K562 (cell line): Measurements from ENCODE around the gene DHRS13. TPM values are rescaled to one million over a fixed set of nuclear protein-coding genes. Genes with fewer than 3 reads are reported as not detected.

Experiments used
- CEBPB ChIP-seq: fragments of 450-650 bp; IDR thresholded peaks from 2 replicates; pipeline ENCODE4 v1.6.1; 2016; ENCODE audit warnings: missing genetic modification characterization, missing compliant biosample characterization
- FIP1L1 ChIP-seq: fragments of 200-400 bp; formaldehyde crosslinking; IDR thresholded peaks from 2 replicates; pipeline ENCODE4 v1.6.1; 2018; ENCODE audit warnings: mild to moderate bottlenecking, low read depth, low read length; ENCODE audit not compliant: poor library complexity, severe bottlenecking
- FOXK2 ChIP-seq, 2 experiments: fragments of 450-650 bp; IDR thresholded peaks in 1 of 2; conservative IDR thresholded peaks in 1 of 2; 2 replicates each; pipeline ENCODE4 v1.6.1; 2016; ENCODE audit warnings: low read depth in 2 of 2, mild to moderate bottlenecking in 1 of 2
- HMGN3 ChIP-seq: IDR thresholded peaks from 2 replicates; pipeline ENCODE4 v1.6.1; 2011; ENCODE audit warnings: borderline replicate concordance, low read depth, mild to moderate bottlenecking, mixed read lengths, low read length; ENCODE audit not compliant: insufficient read length; ENCODE audit errors: extremely low read depth
- KLF6 ChIP-seq: fragments of 250-450 bp; sonication (Bioruptor Pico); IDR thresholded peaks from 2 replicates; pipeline ENCODE4 v1.4.0; 2020; ENCODE audit warnings: mild to moderate bottlenecking, moderate library complexity, borderline replicate concordance
- NFE2L1 ChIP-seq: fragments of 450-650 bp; IDR thresholded peaks from 2 replicates; pipeline ENCODE4 v1.6.1; 2016; ENCODE audit warnings: missing genetic modification characterization, low read depth, mild to moderate bottlenecking, missing compliant biosample characterization, moderate library complexity, borderline replicate concordance
- PCBP1 ChIP-seq: fragments of 200-400 bp; formaldehyde crosslinking; IDR thresholded peaks from 2 replicates; pipeline ENCODE4 v1.6.1; 2018; ENCODE audit warnings: mild to moderate bottlenecking, low read depth, low read length; ENCODE audit not compliant: poor library complexity, severe bottlenecking
- POLR3A ChIP-seq: IDR thresholded peaks from 2 replicates; pipeline ENCODE4 v1.6.1; 2011; ENCODE audit warnings: borderline replicate concordance, mild to moderate bottlenecking, moderate library complexity; ENCODE audit not compliant: insufficient read length, insufficient read depth; ENCODE audit errors: extremely low read depth
- SNIP1 ChIP-seq: fragments of 450-650 bp; IDR thresholded peaks from 2 replicates; pipeline ENCODE4 v1.7.1; 2017; ENCODE audit warnings: low read depth, mild to moderate bottlenecking
- SREBF1 ChIP-seq: fragments of 150-350 bp; IDR thresholded peaks from 2 replicates; pipeline ENCODE4 v1.6.1; 2014; ENCODE audit warnings: antibody characterized with exemption, low read depth, low read length, borderline replicate concordance
- ZNF263 ChIP-seq: sonication (generic); formaldehyde crosslinking; IDR thresholded peaks from 2 replicates; pipeline ENCODE4 v1.8.0; 2022; ENCODE audit warnings: mild to moderate bottlenecking, missing genetic modification reagents, borderline replicate concordance
- polyA plus RNA-seq, 8 experiments: library from polyadenylated mRNA; depleted of rRNA in 4 of 8; stranded (reverse) in 5 of 8; unstranded in 3 of 8; fragments of >200 nt; fragmentation: Nextera tagmentation in 2 of 8; fragmentation: Illumina TruSeq in 1 of 8; extraction: Ambion mirVana in 2 of 8; extraction: Trizol in 1 of 8; gene quantifications; 2 replicates each; pipeline versions ENCODE4 v1.2.1 to v1.2.3, GENCODE V29; 2011 to 2014; ENCODE audit warnings: inconsistent platforms in 1 of 8, missing spikeins in 1 of 8
- total RNA-seq, 7 experiments: library from RNA; depleted of rRNA in 6 of 7; stranded (reverse); fragments of >200 nt in 6 of 7; fragmentation: Illumina TruSeq in 2 of 7; extraction: Trizol in 2 of 7; gene quantifications; 2 replicates each; pipeline versions ENCODE4 v1.2.1 to v1.2.3, GENCODE V29; 2011 to 2021; ENCODE audit warnings: low replicate concordance in 1 of 7
- TF ChIP-seq, protein P1 (sequence below): fragments of 150-350 bp; IDR thresholded peaks from 2 replicates; pipeline ENCODE4 v1.6.1; 2014; ENCODE audit warnings: low read depth, mild to moderate bottlenecking, low read length, borderline replicate concordance
- TF ChIP-seq, protein P2 (sequence below): fragments of 200-800 bp; sonication (Bioruptor generic); IDR thresholded peaks from 2 replicates; pipeline ENCODE4 v1.6.1; 2016; ENCODE audit warnings: missing genetic modification characterization, missing compliant biosample characterization
- TF ChIP-seq, protein P3 (sequence below): fragments of 450-650 bp; formaldehyde crosslinking; IDR thresholded peaks from 2 replicates; pipeline ENCODE4 v1.4.0; 2020; ENCODE audit warnings: mild to moderate bottlenecking, moderate library complexity

The DHRS13 gene
- total and polyA plus RNA-seq, 9 of the 15 experiments (the other 6 are each of a cell fraction or from before 2014, with no cell fraction given), result 0.32 to 52.3 (median 34.3) TPM; not detected in 1

DNA sequence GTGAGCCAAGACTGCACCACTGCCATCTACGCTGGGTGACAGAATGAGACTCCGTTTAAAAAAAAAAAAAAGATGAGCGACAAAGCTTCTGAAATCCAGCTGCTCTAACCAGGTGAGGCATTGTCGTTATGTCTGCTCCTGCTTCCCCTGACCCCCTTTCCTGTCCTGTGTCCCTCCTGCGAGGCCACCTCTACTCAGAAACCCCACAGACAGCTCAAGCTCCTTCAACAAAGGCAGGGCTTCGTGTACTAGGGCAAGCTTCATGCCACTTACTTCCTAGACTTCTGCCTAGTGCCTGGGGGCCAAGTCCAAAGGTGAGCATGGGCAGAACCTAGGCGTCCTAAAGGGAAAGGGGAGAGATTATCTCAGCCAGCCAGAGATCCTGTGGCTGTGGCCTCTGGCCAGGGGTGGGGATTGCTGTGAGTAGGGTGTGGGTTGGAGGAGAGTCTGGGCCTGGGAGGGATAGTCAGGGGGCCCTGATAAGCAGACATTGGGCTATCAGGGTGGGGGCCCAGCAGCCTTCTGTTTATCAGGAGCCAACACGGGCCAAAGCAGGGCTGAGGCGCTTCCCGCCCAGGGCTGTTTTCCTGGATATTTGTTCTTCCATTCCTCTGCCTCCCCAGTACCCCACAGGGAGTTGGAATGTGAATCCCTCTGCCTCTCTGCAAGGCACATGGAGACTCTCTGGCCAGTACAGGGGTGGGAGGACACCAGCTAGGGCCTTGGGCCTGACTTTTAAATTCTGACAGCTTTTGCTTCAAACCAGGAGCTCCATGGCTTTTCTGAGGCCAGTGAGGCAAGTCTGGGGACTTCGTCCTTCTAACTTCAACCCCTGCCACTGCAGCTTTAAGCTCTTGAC lies 37.7 kb downstream of the DHRS13 start (continued):
- TF ChIP-seq, protein P1, sequence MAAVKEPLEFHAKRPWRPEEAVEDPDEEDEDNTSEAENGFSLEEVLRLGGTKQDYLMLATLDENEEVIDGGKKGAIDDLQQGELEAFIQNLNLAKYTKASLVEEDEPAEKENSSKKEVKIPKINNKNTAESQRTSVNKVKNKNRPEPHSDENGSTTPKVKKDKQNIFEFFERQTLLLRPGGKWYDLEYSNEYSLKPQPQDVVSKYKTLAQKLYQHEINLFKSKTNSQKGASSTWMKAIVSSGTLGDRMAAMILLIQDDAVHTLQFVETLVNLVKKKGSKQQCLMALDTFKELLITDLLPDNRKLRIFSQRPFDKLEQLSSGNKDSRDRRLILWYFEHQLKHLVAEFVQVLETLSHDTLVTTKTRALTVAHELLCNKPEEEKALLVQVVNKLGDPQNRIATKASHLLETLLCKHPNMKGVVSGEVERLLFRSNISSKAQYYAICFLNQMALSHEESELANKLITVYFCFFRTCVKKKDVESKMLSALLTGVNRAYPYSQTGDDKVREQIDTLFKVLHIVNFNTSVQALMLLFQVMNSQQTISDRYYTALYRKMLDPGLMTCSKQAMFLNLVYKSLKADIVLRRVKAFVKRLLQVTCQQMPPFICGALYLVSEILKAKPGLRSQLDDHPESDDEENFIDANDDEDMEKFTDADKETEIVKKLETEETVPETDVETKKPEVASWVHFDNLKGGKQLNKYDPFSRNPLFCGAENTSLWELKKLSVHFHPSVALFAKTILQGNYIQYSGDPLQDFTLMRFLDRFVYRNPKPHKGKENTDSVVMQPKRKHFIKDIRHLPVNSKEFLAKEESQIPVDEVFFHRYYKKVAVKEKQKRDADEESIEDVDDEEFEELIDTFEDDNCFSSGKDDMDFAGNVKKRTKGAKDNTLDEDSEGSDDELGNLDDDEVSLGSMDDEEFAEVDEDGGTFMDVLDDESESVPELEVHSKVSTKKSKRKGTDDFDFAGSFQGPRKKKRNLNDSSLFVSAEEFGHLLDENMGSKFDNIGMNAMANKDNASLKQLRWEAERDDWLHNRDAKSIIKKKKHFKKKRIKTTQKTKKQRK, result no peak
- TF ChIP-seq FIP1L1 (no peak), SREBF1 (no peak), SNIP1 (no peak), KLF6 (peak; percentile 72; the same call in 1 of the 2 replicates), HMGN3 (peak; percentile 100), POLR3A (no peak), FOXK2 (conservative IDR thresholded peaks at IDR 0.05 in 1 of 2, IDR thresholded peaks at IDR 0.05 in 1 of 2; ENCODE audit: low read depth in 2 of 2) (peak in 1 of 2 experiments; percentile 48; a peak in 2 of 4 replicates), CEBPB (tag) (no peak), NFE2L1 (no peak; the same call in 1 of the 2 replicates), ZNF263 (CRISPR knock-in tag) (no peak), PCBP1 (no peak)
- TF ChIP-seq, protein P2, sequence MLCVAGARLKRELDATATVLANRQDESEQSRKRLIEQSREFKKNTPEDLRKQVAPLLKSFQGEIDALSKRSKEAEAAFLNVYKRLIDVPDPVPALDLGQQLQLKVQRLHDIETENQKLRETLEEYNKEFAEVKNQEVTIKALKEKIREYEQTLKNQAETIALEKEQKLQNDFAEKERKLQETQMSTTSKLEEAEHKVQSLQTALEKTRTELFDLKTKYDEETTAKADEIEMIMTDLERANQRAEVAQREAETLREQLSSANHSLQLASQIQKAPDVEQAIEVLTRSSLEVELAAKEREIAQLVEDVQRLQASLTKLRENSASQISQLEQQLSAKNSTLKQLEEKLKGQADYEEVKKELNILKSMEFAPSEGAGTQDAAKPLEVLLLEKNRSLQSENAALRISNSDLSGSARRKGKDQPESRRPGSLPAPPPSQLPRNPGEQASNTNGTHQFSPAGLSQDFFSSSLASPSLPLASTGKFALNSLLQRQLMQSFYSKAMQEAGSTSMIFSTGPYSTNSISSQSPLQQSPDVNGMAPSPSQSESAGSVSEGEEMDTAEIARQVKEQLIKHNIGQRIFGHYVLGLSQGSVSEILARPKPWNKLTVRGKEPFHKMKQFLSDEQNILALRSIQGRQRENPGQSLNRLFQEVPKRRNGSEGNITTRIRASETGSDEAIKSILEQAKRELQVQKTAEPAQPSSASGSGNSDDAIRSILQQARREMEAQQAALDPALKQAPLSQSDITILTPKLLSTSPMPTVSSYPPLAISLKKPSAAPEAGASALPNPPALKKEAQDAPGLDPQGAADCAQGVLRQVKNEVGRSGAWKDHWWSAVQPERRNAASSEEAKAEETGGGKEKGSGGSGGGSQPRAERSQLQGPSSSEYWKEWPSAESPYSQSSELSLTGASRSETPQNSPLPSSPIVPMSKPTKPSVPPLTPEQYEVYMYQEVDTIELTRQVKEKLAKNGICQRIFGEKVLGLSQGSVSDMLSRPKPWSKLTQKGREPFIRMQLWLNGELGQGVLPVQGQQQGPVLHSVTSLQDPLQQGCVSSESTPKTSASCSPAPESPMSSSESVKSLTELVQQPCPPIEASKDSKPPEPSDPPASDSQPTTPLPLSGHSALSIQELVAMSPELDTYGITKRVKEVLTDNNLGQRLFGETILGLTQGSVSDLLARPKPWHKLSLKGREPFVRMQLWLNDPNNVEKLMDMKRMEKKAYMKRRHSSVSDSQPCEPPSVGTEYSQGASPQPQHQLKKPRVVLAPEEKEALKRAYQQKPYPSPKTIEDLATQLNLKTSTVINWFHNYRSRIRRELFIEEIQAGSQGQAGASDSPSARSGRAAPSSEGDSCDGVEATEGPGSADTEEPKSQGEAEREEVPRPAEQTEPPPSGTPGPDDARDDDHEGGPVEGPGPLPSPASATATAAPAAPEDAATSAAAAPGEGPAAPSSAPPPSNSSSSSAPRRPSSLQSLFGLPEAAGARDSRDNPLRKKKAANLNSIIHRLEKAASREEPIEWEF (CRISPR knock-in tag), result peak; percentile 86; the same call in 1 of the 2 replicates
- TF ChIP-seq, protein P3, sequence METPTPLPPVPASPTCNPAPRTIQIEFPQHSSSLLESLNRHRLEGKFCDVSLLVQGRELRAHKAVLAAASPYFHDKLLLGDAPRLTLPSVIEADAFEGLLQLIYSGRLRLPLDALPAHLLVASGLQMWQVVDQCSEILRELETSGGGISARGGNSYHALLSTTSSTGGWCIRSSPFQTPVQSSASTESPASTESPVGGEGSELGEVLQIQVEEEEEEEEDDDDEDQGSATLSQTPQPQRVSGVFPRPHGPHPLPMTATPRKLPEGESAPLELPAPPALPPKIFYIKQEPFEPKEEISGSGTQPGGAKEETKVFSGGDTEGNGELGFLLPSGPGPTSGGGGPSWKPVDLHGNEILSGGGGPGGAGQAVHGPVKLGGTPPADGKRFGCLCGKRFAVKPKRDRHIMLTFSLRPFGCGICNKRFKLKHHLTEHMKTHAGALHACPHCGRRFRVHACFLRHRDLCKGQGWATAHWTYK (CRISPR knock-in tag), result peak; percentile 94; the same call in 1 of the 2 replicates
